Left ventricle myocardium inferior (tissue), 1 donor: ENCODE results near the gene PITHD1. TPM values are rescaled to one million over a fixed set of nuclear protein-coding genes. Genes with fewer than 3 reads are reported as not detected.
"Not testable (repeated sequence)": the region's sequence is repeated elsewhere in the genome, so short reads cannot be mapped to it uniquely, and the experiment has no call there.

Experiments
- DNase-seq: peaks from one replicate; pipeline ENCODE4 v3.0.0-alpha.2; 2020
- H3K27ac ChIP-seq: fragments of 200-600 bp; replicated peaks from 2 replicates; pipeline ENCODE4 v1.8.0; 2021
- H3K27me3 ChIP-seq: fragments of 200-600 bp; 2 replicates; pipeline ENCODE4 v1.8.0; 2021; ENCODE audit warnings: low read depth
- H3K36me3 ChIP-seq: fragments of 200-600 bp; 2 replicates; pipeline ENCODE4 v1.8.0; 2021
- H3K4me1 ChIP-seq: fragments of 200-600 bp; 2 replicates; pipeline ENCODE4 v1.8.0; 2021
- H3K4me3 ChIP-seq: fragments of 200-600 bp; 2 replicates; pipeline ENCODE4 v1.8.0; 2021; ENCODE audit warnings: mild to moderate bottlenecking, moderate library complexity
- H3K9me3 ChIP-seq: fragments of 200-600 bp; replicated peaks from 2 replicates; pipeline ENCODE4 v1.8.0; 2021
- intact Hi-C: fragments of 100-400 bp; cut with micrococcal nuclease; formaldehyde crosslinking; loops from one replicate; pipeline ENCODE4 v1.11.0; 2022
- total RNA-seq: library from RNA; stranded (reverse); fragmentation: NEBNext Ultra II Directional; extraction: Animal tissue kit (Norgen Biotek cat#: 25700); gene quantifications from one replicate; pipeline ENCODE4 v1.2.1, GENCODE V29; 2021
- TF ChIP-seq, protein P1 (sequence below): fragments of 200-600 bp; IDR thresholded peaks from 2 replicates; pipeline ENCODE4 v1.8.0; 2021; ENCODE audit warnings: antibody characterized with exemption, mild to moderate bottlenecking, borderline replicate concordance
- donor health status: DM: no; HTN: yes; CAD: no; lungs with severe emphysema.

PITHD1 gene
- total RNA-seq, 1 donor from 2014 or later, result 40.3 TPM

DNA sequence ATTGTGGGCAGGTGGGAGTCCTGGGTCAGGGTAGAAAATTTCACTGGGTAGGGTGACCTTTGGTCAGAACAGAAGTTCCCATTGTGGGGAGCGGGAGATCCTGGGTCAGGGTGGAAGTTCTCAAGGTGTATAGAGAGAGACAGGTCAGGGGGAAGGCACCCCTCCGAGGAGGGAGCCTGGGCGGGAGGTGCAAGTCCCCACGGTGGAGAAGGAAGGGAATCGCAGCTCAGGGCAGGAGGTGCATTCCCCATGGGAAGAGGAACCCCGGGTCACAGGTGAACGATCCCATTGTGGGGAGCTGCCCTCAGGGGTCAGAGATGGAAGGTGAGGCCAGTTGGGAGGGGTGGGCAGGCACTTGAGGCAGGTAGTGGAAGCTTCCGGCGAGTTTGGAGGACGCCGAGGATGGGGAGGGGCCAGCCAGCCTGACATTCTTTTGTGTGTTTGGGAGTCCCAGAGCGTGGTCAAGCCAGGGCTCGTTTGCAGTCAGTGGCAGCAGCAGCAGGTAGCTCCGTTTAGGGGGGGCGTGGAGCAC, 13.4 kb downstream of the PITHD1 start:
- H3K36me3 ChIP-seq, result peaks cover 50% of the 10 kb centered on the region
- peak overlapping the region; percentile 88 for H3K4me3 ChIP-seq
- peak overlapping the region; percentile 83 for H3K27ac ChIP-seq
- H3K4me1 ChIP-seq, result peaks cover 36% of the 10 kb centered on the region
- no peaks in the 10 kb centered on the region for H3K9me3 ChIP-seq
- DNase-seq, result peak; percentile 20
- intact Hi-C loops, result no loop called here
- TF ChIP-seq, protein P1, sequence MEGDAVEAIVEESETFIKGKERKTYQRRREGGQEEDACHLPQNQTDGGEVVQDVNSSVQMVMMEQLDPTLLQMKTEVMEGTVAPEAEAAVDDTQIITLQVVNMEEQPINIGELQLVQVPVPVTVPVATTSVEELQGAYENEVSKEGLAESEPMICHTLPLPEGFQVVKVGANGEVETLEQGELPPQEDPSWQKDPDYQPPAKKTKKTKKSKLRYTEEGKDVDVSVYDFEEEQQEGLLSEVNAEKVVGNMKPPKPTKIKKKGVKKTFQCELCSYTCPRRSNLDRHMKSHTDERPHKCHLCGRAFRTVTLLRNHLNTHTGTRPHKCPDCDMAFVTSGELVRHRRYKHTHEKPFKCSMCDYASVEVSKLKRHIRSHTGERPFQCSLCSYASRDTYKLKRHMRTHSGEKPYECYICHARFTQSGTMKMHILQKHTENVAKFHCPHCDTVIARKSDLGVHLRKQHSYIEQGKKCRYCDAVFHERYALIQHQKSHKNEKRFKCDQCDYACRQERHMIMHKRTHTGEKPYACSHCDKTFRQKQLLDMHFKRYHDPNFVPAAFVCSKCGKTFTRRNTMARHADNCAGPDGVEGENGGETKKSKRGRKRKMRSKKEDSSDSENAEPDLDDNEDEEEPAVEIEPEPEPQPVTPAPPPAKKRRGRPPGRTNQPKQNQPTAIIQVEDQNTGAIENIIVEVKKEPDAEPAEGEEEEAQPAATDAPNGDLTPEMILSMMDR, result no peak
- no peaks in the 10 kb centered on the region for H3K27me3 ChIP-seq

DNA sequence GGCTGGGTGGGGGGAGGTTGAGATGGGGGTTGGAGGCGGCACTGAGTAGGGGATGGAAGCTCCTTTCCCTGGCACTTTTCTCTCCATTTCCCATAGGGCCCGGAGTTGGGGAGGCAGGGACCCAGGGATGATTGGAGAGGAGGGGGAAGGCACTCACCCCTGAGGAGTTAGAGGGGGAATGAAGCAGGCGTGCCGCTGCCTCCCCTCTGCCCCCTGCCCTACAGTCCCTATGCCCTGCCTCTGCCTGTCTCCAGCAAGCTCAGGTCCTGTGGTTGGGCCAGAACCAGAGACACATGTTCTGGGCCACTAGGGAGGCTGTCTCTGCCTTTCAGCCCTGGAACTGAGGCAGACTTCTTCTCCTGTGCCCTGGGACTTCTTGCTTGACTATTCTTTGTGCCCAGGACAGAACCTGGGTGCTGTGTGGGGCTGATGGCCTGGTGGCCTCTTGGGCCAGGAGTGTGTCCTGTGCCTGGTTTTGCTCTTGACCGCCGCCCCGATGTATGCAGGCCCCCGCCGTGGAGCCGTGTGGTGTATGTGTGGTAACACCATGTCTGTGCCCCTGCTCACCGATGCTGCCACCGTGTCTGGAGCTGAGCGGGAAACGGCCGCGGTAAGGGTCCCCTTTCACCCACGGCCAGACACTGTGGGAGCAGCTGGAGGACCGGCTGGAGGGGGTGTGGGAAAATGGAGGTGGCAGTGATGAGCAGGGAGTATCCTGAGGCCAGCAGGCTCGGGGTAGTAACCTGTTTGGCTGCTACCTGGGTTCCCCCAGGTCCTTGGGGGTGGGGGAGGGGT, 14.1 kb downstream of the PITHD1 start:
- H3K27ac ChIP-seq, result peak overlapping the region; percentile 83
- H3K27me3 ChIP-seq, result no peaks in the 10 kb centered on the region
- no peak for DNase-seq
- H3K36me3 ChIP-seq, result peaks cover 42% of the 10 kb centered on the region
- TF ChIP-seq, protein P1, result no peak
- H3K4me1 ChIP-seq, result peaks cover 36% of the 10 kb centered on the region
- intact Hi-C loops, result no loop called here
- peak overlapping the region; percentile 88 for H3K4me3 ChIP-seq
- H3K9me3 ChIP-seq, result no peaks in the 10 kb centered on the region

DNA sequence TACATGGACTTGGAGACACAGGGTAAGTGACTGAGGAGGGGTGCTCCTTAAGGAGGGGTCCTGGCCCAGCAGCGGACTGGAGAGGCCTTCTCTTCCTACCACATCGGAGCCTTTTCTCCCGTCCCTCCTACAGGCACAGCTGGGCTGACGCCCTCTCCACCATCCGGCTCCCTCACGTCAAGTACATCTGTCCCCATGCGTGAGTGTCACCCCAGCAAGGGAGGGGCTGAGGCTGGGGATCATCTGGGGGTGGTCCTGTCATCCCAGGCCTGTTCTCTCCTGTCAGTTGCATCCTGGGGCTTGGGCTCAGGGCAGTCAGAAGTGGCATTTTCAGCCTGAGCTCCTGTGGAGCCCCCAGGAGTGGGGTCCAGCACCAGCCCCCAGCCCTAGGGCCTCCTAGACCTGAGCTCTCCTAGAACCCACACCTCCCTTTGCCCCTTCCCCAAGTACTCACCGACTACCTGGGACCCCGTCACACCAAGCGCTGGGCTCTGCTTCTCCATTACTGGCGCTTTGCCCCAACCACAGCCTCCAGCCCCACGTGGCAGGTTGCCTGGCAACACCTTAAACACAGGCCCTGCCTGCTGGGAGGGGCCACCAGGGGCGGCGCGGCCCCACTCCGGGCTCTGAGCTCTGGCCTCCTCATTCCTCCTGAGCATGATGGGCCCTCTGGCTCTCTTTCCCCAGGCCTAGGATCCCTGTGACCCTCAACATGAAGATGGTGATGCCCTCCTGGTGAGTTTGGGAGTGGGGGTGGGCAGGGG, 15.0 kb downstream of the PITHD1 start:
- H3K9me3 ChIP-seq, result no peaks in the 10 kb centered on the region
- no peak overlapping the region for H3K4me3 ChIP-seq
- no peaks in the 10 kb centered on the region for H3K27me3 ChIP-seq
- intact Hi-C loops, result no loop called here
- DNase-seq, result peak; percentile 30
- H3K4me1 ChIP-seq, result peaks cover 41% of the 10 kb centered on the region
- H3K27ac ChIP-seq, result no peak overlapping the region
- H3K36me3 ChIP-seq, result peaks cover 34% of the 10 kb centered on the region
- TF ChIP-seq, protein P1, result no peak

DNA sequence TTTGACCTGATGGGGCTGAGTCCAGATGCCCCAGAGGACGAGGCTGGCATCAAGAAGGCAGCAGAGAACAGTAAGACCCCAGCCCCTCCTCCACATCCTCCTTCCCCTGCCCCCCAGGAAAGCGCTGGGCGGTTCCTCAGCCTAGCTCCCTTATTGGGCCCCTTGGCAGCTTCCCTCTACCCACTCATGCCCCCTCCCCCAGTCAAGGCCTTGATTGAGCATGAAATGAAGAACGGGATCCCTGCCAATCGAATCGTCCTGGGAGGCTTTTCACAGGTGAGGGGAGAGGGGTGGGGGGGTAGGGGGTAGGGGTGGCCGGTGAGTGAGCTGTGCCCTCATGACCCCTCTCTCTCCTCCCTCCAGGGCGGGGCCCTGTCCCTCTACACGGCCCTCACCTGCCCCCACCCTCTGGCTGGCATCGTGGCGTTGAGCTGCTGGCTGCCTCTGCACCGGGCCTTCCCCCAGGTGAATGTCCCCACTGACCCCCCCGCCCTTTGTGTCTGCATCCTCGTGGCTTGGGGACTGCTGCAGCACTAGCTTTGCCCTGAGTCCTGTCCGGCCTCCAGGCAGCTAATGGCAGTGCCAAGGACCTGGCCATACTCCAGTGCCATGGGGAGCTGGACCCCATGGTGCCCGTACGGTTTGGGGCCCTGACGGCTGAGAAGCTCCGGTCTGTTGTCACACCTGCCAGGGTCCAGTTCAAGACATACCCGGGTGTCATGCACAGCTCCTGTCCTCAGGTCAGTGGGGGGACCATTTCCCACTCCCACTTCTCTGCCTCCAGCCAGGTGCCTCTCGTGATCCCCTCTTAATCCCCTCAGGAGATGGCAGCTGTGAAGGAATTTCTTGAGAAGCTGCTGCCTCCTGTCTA, 15.9 kb downstream of the PITHD1 start:
- peaks cover 27% of the 10 kb centered on the region for H3K36me3 ChIP-seq
- TF ChIP-seq, protein P1, result no peak
- intact Hi-C loops, result no loop called here
- no peak for DNase-seq
- no peak overlapping the region for H3K27ac ChIP-seq
- H3K27me3 ChIP-seq, result no peaks in the 10 kb centered on the region
- H3K9me3 ChIP-seq, result no peaks in the 10 kb centered on the region
- peaks cover 50% of the 10 kb centered on the region for H3K4me1 ChIP-seq
- no peak overlapping the region for H3K4me3 ChIP-seq

DNA sequence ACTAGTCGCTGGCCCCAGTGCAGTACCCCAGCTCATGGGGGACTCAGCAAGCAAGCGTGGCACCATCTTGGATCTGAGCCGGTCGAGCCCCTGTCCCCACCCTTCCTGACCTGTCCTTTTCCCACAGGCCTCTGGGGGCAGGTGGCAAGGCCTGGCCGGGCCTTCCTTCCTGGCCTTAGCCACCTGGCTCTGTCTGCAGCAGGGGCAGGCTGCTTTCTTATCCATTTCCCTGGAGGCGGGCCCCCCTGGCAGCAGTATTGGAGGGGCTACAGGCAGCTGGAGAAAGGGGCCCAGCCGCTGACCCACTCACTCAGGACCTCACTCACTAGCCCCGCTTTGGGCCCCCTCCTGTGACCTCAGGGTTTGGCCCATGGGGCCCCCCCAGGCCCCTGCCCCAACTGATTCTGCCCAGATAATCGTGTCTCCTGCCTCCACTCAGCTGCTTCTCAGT, 16.5 kb downstream of the PITHD1 start:
- H3K27me3 ChIP-seq, H3K27ac ChIP-seq, H3K4me3 ChIP-seq, H3K9me3 ChIP-seq, DNase-seq, intact Hi-C loops: not testable (repeated sequence)
- H3K4me1 ChIP-seq, result peaks cover 56% of the 10 kb centered on the region
- H3K36me3 ChIP-seq, result peaks cover 27% of the 10 kb centered on the region
